Lower leg skin (tissue), 4 donors: ENCODE results near the gene SLC15A3. TPM values are rescaled to one million over a fixed set of nuclear protein-coding genes. Genes with fewer than 3 reads are reported as not detected.

Experiments
- DNase-seq, 2 donors: peaks; one replicate each; pipeline ENCODE4 v3.0.0-alpha.2; 2019; ENCODE audit warnings: low spot score in 2 of 2
- H3K4me3 ChIP-seq: fragments of 200-600 bp; sonication (generic); 2 replicates; pipeline ENCODE4 v1.5.1; 2017; ENCODE audit warnings: mild to moderate bottlenecking, low read depth; ENCODE audit not compliant: poor library complexity, severe bottlenecking
- POLR2A ChIP-seq, 2 donors: fragments of 450-650 bp; IDR thresholded peaks; one replicate each; pipeline ENCODE4 v1.6.1; 2016 to 2017; ENCODE audit warnings: antibody characterized with exemption in 2 of 2, mild to moderate bottlenecking in 1 of 2, moderate library complexity in 1 of 2
- WGBS, 2 donors: methylation state at CpG; one replicate each; pipeline ENCODE4 v1.1.5; 2018; 5-methylcytosine and 5-hydroxymethylcytosine counted together
- intact Hi-C: fragments of 100-400 bp; cut with DNase I; formaldehyde crosslinking; loops from one replicate; pipeline ENCODE4 v1.15.0; 2023; ENCODE audit warnings: low total_unique reads
- total RNA-seq, 4 donors: library from RNA; depleted of rRNA; stranded (reverse); fragments of >200 nt; gene quantifications; one replicate each; pipeline ENCODE4 v1.1.0, GENCODE V29; 2016
- TF ChIP-seq, protein P1 (sequence below), 3 donors: fragments of 450-650 bp; IDR thresholded peaks; one replicate each; pipeline ENCODE4 v1.5.1; 2016; ENCODE audit warnings: antibody characterized with exemption in 3 of 3, mild to moderate bottlenecking in 3 of 3, moderate library complexity in 2 of 3

SLC15A3 gene
- total RNA-seq, 4 donors from 2014 or later, result 4.4 to 7.4 (median 5.4) TPM

GRCh38 chr11:60891103-60891741, 60.8 kb downstream of the SLC15A3 start:
- no peak overlapping the region for H3K4me3 ChIP-seq
- 86 to 94% methylated on average over 7 of the region's 7 CpGs for WGBS, 2 donors
- TF ChIP-seq, protein P1, sequence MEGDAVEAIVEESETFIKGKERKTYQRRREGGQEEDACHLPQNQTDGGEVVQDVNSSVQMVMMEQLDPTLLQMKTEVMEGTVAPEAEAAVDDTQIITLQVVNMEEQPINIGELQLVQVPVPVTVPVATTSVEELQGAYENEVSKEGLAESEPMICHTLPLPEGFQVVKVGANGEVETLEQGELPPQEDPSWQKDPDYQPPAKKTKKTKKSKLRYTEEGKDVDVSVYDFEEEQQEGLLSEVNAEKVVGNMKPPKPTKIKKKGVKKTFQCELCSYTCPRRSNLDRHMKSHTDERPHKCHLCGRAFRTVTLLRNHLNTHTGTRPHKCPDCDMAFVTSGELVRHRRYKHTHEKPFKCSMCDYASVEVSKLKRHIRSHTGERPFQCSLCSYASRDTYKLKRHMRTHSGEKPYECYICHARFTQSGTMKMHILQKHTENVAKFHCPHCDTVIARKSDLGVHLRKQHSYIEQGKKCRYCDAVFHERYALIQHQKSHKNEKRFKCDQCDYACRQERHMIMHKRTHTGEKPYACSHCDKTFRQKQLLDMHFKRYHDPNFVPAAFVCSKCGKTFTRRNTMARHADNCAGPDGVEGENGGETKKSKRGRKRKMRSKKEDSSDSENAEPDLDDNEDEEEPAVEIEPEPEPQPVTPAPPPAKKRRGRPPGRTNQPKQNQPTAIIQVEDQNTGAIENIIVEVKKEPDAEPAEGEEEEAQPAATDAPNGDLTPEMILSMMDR (IDR thresholded peaks at IDR 0.05), result no peak
- no peak for TF ChIP-seq POLR2A (IDR thresholded peaks at IDR 0.05)
- intact Hi-C loops, result no loop called here
- peak in 1 of 2 donors; percentile 78 for DNase-seq

DNA sequence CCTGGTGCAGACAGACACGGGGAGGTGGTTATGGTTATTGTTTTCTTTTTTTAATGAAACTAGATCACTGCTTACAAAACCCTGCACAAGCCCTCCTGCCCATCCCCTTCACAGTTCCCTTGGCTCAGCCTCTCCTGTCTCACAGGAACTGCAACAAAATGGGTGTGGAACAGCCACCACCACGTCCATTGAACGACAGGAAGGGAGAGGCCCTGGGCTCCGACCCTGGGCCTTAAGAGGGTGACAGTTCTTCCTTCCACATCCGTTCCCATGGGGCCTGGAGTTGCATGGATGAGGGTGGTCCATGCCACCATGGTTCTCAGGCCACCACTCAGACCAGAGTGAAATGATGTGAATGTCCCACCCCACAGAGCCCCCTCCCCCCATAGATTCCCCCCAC, 61.3 kb downstream of the SLC15A3 start:
- intact Hi-C loops, result no loop called here
- DNase-seq, result peak in 1 of 2 donors; percentile 63
- TF ChIP-seq, protein P1 (IDR thresholded peaks at IDR 0.05), result no peak
- TF ChIP-seq POLR2A (IDR thresholded peaks at IDR 0.05), result no peak
- WGBS, 2 donors, result 48 to 62% methylated on average over 5 of the region's 5 CpGs
- H3K4me3 ChIP-seq, result no peak overlapping the region

- peak in 1 of 2 donors; percentile 67 for DNase-seq
- intact Hi-C loops, result no loop called here
- 59 to 63% methylated on average over 6 of the region's 6 CpGs for WGBS, 2 donors
- TF ChIP-seq, protein P1 (IDR thresholded peaks at IDR 0.05), result no peak
- TF ChIP-seq POLR2A (IDR thresholded peaks at IDR 0.05), result no peak
- H3K4me3 ChIP-seq, result no peak overlapping the region
Observed at GRCh38 chr11:60889869-60890311, 62.1 kb downstream of the SLC15A3 start.

GRCh38 chr11:60887556-60887955, 64.4 kb downstream of the SLC15A3 start:
- TF ChIP-seq POLR2A (IDR thresholded peaks at IDR 0.05), result no peak
- TF ChIP-seq, protein P1 (IDR thresholded peaks at IDR 0.05), result no peak
- WGBS, 2 donors, result 66 to 67% methylated on average over 5 of the region's 5 CpGs
- intact Hi-C loops, result no loop called here
- H3K4me3 ChIP-seq, result no peak overlapping the region
- peak in 1 of 2 donors; percentile 76 for DNase-seq

Other genes starting within 250 kb of the SLC15A3 start
- not detected for gene MS4A18, start 227.5 kb downstream of the SLC15A3 start, total RNA-seq
- gene MS4A15, start 195.3 kb downstream of the SLC15A3 start, total RNA-seq, result not detected
- gene MS4A10, start 166.8 kb downstream of the SLC15A3 start, total RNA-seq, result not detected
- gene CCDC86, start 110.1 kb downstream of the SLC15A3 start, total RNA-seq, result 10 to 100 TPM; 19.2 to 43.8 (median 21.8) TPM
- gene PTGDR2, start 96.2 kb downstream of the SLC15A3 start, total RNA-seq, result under 1 TPM; 0.13 to 0.64 (median 0.32) TPM
- under 1 TPM in 2 of 4 donors, not detected in 2; 0.25 to 0.26 TPM for gene ZP1, start 84.6 kb downstream of the SLC15A3 start, total RNA-seq
- gene PRPF19, start 45.6 kb downstream of the SLC15A3 start, total RNA-seq, result 100 to 1,000 TPM in 3 of 4 donors, 10 to 100 TPM in 1; 75.3 to 119 (median 108) TPM
- gene TMEM109, start 38.0 kb downstream of the SLC15A3 start, total RNA-seq, result 100 to 1,000 TPM in 1 of 4 donors, 10 to 100 TPM in 3; 62.1 to 101 (median 81.8) TPM
- gene TMEM132A, start 27.7 kb downstream of the SLC15A3 start, total RNA-seq, result 10 to 100 TPM in 1 of 4 donors, 1 to 10 TPM in 3; 2.9 to 13.7 (median 5.3) TPM
- 1 to 10 TPM in 3 of 4 donors, under 1 TPM in 1; 0.42 to 2.7 (median 1.8) TPM for gene CD6, start 19.5 kb upstream of the SLC15A3 start, total RNA-seq
- under 1 TPM; 0.08 to 0.88 (median 0.38) TPM for gene CD5, start 150.3 kb upstream of the SLC15A3 start, total RNA-seq
- 10 to 100 TPM; 19.6 to 27.6 (median 26.7) TPM for gene VPS37C, start 209.2 kb upstream of the SLC15A3 start, total RNA-seq